Measurements from ENCODE around the gene ATR.

GRCh38 chr3:142608631-142609030 lies 30.1 kb upstream of the ATR start:
- TF ChIP-seq ATF3 (IDR thresholded peaks at IDR 0.05), result no peak
- TF ChIP-seq YY1 (IDR thresholded peaks at IDR 0.05; ENCODE audit: extremely low read depth, insufficient replicate concordance, low read depth, low read length), result no peak
- no peak for TF ChIP-seq CTCF (IDR thresholded peaks at IDR 0.05 in 2 of 3, conservative IDR thresholded peaks at IDR 0.05 in 1 of 3; ENCODE audit: borderline replicate concordance in 1 of 3, insufficient read depth in 1 of 3, low read depth in 2 of 3, low read length in 2 of 3)

Measured in HCT116 (cell line).